Activated CD4-positive, alpha-beta T cell treated with anti-CD3 and anti-CD28 coated beads for 24 hours (primary cell): ENCODE measurements around the gene TGFB1.
"Not testable (repeated sequence)": the region's sequence is repeated elsewhere in the genome, so short reads cannot be mapped to it uniquely, and the experiment has no call there.

Experiments
- DNase-seq, 2 donors: peaks; one replicate each; pipeline ENCODE4 v3.0.0-alpha.2; 2020; ENCODE audit warnings: low read depth in 2 of 2

TGFB1 gene

GRCh38 chr19:41353466-41354342 is at the start of gene TGFB1:
TGFB1 (minus strand) TSS chr19:41353922; CDS start chr19:41353044, 878 bp downstream.
- DNase-seq: peak; percentile 84 to 88

GRCh38 chr19:41402010-41402409 is 48.3 kb upstream of the TGFB1 start:
- no peak for DNase-seq

- DNase-seq: no peak
These were observed 47.8 kb upstream of the TGFB1 start for GRCh38 chr19:41401483-41401882.

- DNase-seq: no peak
These were observed 45.8 kb upstream of the TGFB1 start for GRCh38 chr19:41399525-41399924.

GRCh38 chr19:41399091-41399490 is 45.4 kb upstream of the TGFB1 start:
- no peak for DNase-seq

GRCh38 chr19:41398598-41398997 is 44.9 kb upstream of the TGFB1 start:
- DNase-seq: no peak

GRCh38 chr19:41398050-41398418 is 44.3 kb upstream of the TGFB1 start:
- no peak for DNase-seq

- DNase-seq: peak; percentile 98
These were observed 43.6 kb upstream of the TGFB1 start, which contains the start of the genes BCKDHA and EXOSC5 for GRCh38 chr19:41397086-41398049. BCKDHA (plus strand) TSS chr19:41397818; CDS start chr19:41397828, 10 bp downstream. EXOSC5 (minus strand) TSS chr19:41397359; CDS start chr19:41397328, 31 bp downstream.

- no peak for DNase-seq
These were observed 41.6 kb upstream of the TGFB1 start for GRCh38 chr19:41395355-41395754.

GRCh38 chr19:41392775-41393174 is 39.1 kb upstream of the TGFB1 start:
- DNase-seq: no peak

- no peak for DNase-seq
These were observed 37.9 kb upstream of the TGFB1 start for GRCh38 chr19:41391618-41392017.

GRCh38 chr19:41386442-41386841 is 32.7 kb upstream of the TGFB1 start:
- no peak for DNase-seq

- DNase-seq: no peak
These were observed 30.6 kb upstream of the TGFB1 start for GRCh38 chr19:41384351-41384750.

GRCh38 chr19:41381536-41381935 is 27.8 kb upstream of the TGFB1 start:
- DNase-seq: not testable (repeated sequence)

GRCh38 chr19:41377977-41378709 is 24.4 kb upstream of the TGFB1 start:
- DNase-seq: no peak

GRCh38 chr19:41376998-41377365 is 23.3 kb upstream of the TGFB1 start:
- DNase-seq: no peak

GRCh38 chr19:41376241-41376997 is 22.7 kb upstream of the TGFB1 start, which contains the start of gene TMEM91:
TMEM91 (plus strand) TSS chr19:41376533; CDS start chr19:41378310, 1,777 bp downstream.
- DNase-seq: no peak

- no peak for DNase-seq
These were observed 20.3 kb upstream of the TGFB1 start for GRCh38 chr19:41373993-41374392.

GRCh38 chr19:41372501-41372900 is 18.8 kb upstream of the TGFB1 start:
- no peak for DNase-seq

GRCh38 chr19:41371541-41371940 is 17.8 kb upstream of the TGFB1 start:
- no peak for DNase-seq

- DNase-seq: not testable (repeated sequence)
These were observed 17.4 kb upstream of the TGFB1 start for GRCh38 chr19:41371119-41371518.
